Measurements from ENCODE around the gene TEF. TPM values are rescaled to one million over a fixed set of nuclear protein-coding genes. Genes with fewer than 3 reads are reported as not detected.

Gene TEF
- total and polyA plus RNA-seq, 3 donors from 2014 or later, result 25.6 to 40.9 (median 32.8) TPM

DNA sequence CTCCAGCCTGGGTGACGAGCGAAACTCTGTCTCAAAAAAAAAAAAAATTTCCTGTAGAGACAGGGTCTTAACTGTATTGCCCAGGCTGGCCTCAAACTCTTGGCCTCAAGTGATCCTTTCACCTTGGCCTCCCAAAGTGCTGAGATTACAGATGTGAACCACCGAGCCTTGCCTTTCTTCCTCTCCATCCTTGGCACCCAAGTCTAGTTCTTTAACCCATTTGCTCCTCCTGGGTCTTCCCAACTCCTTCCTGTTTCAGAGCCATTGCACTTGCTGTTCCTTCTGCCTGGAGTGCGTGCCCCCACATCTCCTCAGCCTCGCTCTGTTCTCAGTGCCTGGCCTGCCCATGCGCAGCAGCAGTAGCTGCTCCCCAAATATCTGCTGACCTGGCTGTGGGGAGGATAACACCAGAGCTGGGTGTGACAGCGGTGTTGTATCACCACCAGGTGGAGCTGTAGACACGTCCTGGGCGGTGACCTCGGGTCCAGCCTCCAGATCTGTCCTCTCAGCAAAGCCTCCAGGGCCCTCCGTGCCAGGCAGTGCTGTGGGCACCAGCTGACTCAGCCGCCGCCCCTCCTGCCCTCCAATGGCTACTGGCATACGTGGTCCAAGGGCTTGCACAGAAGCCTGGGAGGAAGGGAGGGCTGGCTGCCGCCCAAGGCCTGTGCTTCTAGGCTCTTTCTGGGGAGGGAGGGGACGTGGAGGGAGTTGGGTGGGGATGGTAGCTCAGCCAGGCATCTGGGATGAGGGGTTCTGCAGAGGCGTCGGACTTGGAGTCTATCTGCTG lies 22.0 kb downstream of the TEF start:
- no peaks in the 10 kb centered on the region for H3K36me3 ChIP-seq (ENCODE audit: low read depth, missing control alignments)
- H3K4me3 ChIP-seq, result no peak overlapping the region
- intact Hi-C loops (cut with DNase I; ENCODE audit: low total_unique reads), result loop anchor here (5.0 kb wide), 1 partner anchor 114 kb away; no protein-coding TSS in a partner anchor
- peak; percentile 94 for DNase-seq
- no peaks in the 10 kb centered on the region for H3K9me3 ChIP-seq
- 39 to 40% methylated on average over 11 to 18 of the region's 18 CpGs for WGBS, 2 donors
- no peak overlapping the region for H3K27ac ChIP-seq
- TF ChIP-seq, protein P1, sequence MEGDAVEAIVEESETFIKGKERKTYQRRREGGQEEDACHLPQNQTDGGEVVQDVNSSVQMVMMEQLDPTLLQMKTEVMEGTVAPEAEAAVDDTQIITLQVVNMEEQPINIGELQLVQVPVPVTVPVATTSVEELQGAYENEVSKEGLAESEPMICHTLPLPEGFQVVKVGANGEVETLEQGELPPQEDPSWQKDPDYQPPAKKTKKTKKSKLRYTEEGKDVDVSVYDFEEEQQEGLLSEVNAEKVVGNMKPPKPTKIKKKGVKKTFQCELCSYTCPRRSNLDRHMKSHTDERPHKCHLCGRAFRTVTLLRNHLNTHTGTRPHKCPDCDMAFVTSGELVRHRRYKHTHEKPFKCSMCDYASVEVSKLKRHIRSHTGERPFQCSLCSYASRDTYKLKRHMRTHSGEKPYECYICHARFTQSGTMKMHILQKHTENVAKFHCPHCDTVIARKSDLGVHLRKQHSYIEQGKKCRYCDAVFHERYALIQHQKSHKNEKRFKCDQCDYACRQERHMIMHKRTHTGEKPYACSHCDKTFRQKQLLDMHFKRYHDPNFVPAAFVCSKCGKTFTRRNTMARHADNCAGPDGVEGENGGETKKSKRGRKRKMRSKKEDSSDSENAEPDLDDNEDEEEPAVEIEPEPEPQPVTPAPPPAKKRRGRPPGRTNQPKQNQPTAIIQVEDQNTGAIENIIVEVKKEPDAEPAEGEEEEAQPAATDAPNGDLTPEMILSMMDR (IDR thresholded peaks at IDR 0.05), result peak; percentile 93 to 98 (median 98)
- no peak for TF ChIP-seq POLR2A (IDR thresholded peaks at IDR 0.05)
- H3K27me3 ChIP-seq, result no peaks in the 10 kb centered on the region
- peaks cover 19% of the 10 kb centered on the region for H3K4me1 ChIP-seq

DNA sequence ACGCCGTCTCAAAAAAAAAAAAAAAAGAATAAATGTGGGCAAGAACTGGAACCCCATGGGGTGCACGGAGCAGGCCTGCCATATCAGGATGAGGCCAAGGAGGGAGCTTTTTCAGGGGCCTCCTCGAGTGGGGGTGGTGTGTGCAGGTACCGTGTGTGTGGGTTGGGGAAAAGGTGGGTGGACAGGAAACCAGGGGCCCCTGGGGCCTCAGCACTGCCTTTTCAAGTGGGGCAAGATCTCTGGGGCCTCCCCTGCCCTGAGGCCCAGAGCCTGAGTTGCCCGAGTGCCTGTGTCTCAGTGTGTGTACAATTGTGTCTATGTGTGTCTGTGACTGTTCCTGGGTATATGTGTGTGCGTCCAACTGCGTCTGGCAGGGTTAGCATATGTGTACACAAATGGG lies 23.8 kb downstream of the TEF start:
- intact Hi-C loops (cut with DNase I; ENCODE audit: low total_unique reads), result no loop called here
- H3K27ac ChIP-seq, result no peak overlapping the region

DNA sequence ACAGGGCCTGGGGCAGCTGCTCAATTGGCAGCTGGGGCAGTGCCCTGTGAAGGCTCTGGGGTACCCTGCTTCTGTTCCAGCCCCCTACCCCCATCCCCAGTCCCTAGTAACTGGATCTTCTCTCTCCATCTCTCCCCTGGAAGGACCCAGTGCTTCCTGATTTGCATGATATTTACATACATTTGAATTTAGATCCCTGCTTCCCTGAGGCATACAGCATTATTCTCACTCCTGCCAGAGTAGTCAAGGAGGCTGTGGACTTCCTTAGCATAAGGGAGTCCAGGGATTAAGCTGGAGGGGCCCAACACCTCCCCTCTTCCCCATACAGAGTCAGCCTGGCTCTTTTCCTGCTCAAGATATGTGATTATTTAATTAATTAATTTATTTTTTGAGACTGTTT lies 24.7 kb downstream of the TEF start:
- intact Hi-C loops (cut with DNase I; ENCODE audit: low total_unique reads), result no loop called here
- Histone ChIP-seq H3K4me1 (peaks cover 34% of the 10 kb centered on the region), H3K4me3 (no peak overlapping the region), H3K36me3 (ENCODE audit: low read depth, missing control alignments) (no peaks in the 10 kb centered on the region), H3K9me3 (no peaks in the 10 kb centered on the region), H3K27me3 (no peaks in the 10 kb centered on the region), H3K27ac (no peak overlapping the region)
- DNase-seq, result no peak
- TF ChIP-seq, protein P1 (IDR thresholded peaks at IDR 0.05), result no peak
- TF ChIP-seq POLR2A (IDR thresholded peaks at IDR 0.05), result no peak

More for the DNA sequence above, 23.8 kb downstream of the TEF start:
- H3K9me3 ChIP-seq, result no peaks in the 10 kb centered on the region
- H3K4me3 ChIP-seq, result no peak overlapping the region
- H3K36me3 ChIP-seq (ENCODE audit: low read depth, missing control alignments), result no peaks in the 10 kb centered on the region
- DNase-seq, result no peak
- H3K4me1 ChIP-seq, result peaks cover 26% of the 10 kb centered on the region
- no peaks in the 10 kb centered on the region for H3K27me3 ChIP-seq
- TF ChIP-seq, protein P1 (IDR thresholded peaks at IDR 0.05), result no peak
- no peak for TF ChIP-seq POLR2A (IDR thresholded peaks at IDR 0.05)
- 93 to 94% methylated on average over 7 to 8 of the region's 8 CpGs for WGBS, 2 donors

DNA sequence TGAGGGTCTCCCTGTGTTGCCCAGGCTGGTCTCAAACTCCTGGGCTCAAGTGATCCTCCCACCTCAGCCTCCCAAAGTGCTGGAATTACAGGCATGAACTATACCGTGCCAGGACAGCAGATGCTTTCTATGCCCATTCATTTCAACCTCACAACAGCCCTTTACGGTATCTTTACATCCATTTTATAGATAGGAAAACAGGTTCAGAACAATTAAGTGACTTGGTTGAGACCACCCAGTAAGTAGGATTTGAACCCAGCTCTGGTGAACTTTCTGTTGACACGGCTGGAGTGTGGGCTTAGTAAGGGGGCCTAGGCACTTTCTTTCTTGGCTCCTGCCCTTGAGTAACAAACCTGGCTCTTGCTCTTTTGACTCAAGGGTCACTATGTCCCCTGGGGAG lies 25.7 kb downstream of the TEF start:
- Histone ChIP-seq H3K4me1 (peaks cover 35% of the 10 kb centered on the region), H3K9me3 (no peaks in the 10 kb centered on the region), H3K36me3 (ENCODE audit: low read depth, missing control alignments) (no peaks in the 10 kb centered on the region), H3K27me3 (no peaks in the 10 kb centered on the region), H3K4me3 (no peak overlapping the region), H3K27ac (no peak overlapping the region)
- TF ChIP-seq POLR2A (IDR thresholded peaks at IDR 0.05), result no peak
- TF ChIP-seq, protein P1 (IDR thresholded peaks at IDR 0.05), result no peak
- intact Hi-C loops (cut with DNase I; ENCODE audit: low total_unique reads), result no loop called here
- no peak for DNase-seq
- 90% methylated on average over 3 of the region's 3 CpGs for WGBS, 2 donors

DNA sequence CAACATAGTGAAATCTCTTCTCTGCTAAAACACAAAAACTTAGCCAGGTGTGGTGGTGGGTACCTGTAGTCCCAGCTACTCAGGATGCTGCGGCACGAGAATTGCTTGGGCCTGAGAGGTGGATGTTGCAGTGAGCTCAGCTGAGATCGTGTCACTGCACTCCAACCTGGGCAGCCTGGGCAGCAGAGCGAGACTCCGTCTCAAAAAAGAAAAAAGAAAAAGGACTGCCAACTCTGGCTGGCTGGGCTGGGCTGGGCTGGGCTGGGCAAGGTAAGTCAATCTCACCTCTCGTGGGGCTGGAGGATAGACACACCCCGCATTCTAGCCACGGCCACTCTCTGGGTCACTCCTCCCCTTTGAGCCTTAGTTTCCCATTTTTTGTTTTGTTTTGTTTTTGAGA lies 26.9 kb downstream of the TEF start:
- TF ChIP-seq POLR2A (IDR thresholded peaks at IDR 0.05), result no peak
- TF ChIP-seq, protein P1 (IDR thresholded peaks at IDR 0.05), result no peak

More for the DNA sequence above, 26.9 kb downstream of the TEF start:
- Histone ChIP-seq H3K36me3 (ENCODE audit: low read depth, missing control alignments) (no peaks in the 10 kb centered on the region), H3K27me3 (no peaks in the 10 kb centered on the region), H3K4me3 (no peak overlapping the region), H3K4me1 (peaks cover 36% of the 10 kb centered on the region), H3K9me3 (no peaks in the 10 kb centered on the region), H3K27ac (no peak overlapping the region)
- intact Hi-C loops (cut with DNase I; ENCODE audit: low total_unique reads), result no loop called here
- DNase-seq, result no peak
- 92 to 93% methylated on average over 8 of the region's 8 CpGs for WGBS, 2 donors

Data from testis (tissue), 3 donors.